K562 (cell line): ENCODE results near the gene ACVR2B. TPM values are rescaled to one million over a fixed set of nuclear protein-coding genes. Genes with fewer than 3 reads are reported as not detected.

ENCODE experiments used
- ATAC-seq: fragments of 200-7000 bp; cut with Tn5 transposase; 3 replicates; pipeline ENCODE4 v1.9.1; 2020; ENCODE audit warnings: moderate library complexity
- BruUV-seq: library from RNA; stranded (reverse); fragments of 400-500 nt; replicated peaks from 2 replicates; lab custom pipeline; 2021; lab: Mats Ljungman, UMichigan
- CTCF ChIA-PET: fragments of 300-600 bp; formaldehyde crosslinking; extraction: SDS; loops from one replicate; lab custom pipeline; 2021; ENCODE audit warnings: low intra/inter-chr PET ratio; lab: Yijun Ruan, JAX
- POLR2A ChIA-PET: fragments of 300-600, 350-650 bp; sonication (Branson Sonifier 250); formaldehyde crosslinking; extraction: SDS; loops from one replicate; lab custom pipeline; 2021; ENCODE audit warnings: antibody characterized with exemption, inconsistent platforms; lab: Yijun Ruan, JAX
- DNase-seq, 4 experiments: peaks; one replicate each; pipeline versions ENCODE4 v3.0.0 to v3.0.0-alpha.2; 2011 to 2018; ENCODE audit warnings: low spot score in 3 of 4, mixed read lengths in 3 of 4; ENCODE audit errors: extremely low read depth in 1 of 4
- FAIRE-seq: peaks from 2 replicates; lab custom pipeline; 2011; peaks lifted over from hg19 to GRCh38; lab: Jason Lieb, UNC
- H2AFZ ChIP-seq: 2 replicates; pipeline ENCODE4 v1.6.0; 2011; ENCODE audit warnings: low read depth, low read length, control low read depth, inconsistent platforms
- H3K27ac ChIP-seq: fragments of 200-600 bp; 3 replicates; pipeline ENCODE4 v1.8.0; 2011; ENCODE audit warnings: low read depth, mild to moderate bottlenecking, control low read depth, inconsistent platforms, low read length, moderate library complexity, mixed read lengths; ENCODE audit errors: extremely low read depth
- H3K27me3 ChIP-seq, 2 experiments: fragments of 300-600 bp in 1 of 2; 2 replicates in 1 of 2; 3 replicates in 1 of 2; pipeline versions ENCODE4 v1.6.0 to v1.8.0; 2011; ENCODE audit warnings: inconsistent platforms in 2 of 2, low read length in 2 of 2, mild to moderate bottlenecking in 1 of 2, mixed read lengths in 1 of 2, moderate library complexity in 1 of 2; ENCODE audit not compliant: control insufficient read depth in 2 of 2, insufficient read depth in 2 of 2
- H3K36me3 ChIP-seq: fragments of 300-600 bp; 3 replicates; pipeline ENCODE4 v1.8.0; 2011; ENCODE audit warnings: mild to moderate bottlenecking, low read length, inconsistent platforms; ENCODE audit not compliant: control insufficient read depth, insufficient read depth
- H3K4me1 ChIP-seq, 2 experiments: fragments of 200-600 bp in 1 of 2; replicated peaks in 1 of 2; 2 replicates in 1 of 2; 3 replicates in 1 of 2; pipeline versions ENCODE4 v1.5.1 to v1.8.0; 2011; ENCODE audit warnings: inconsistent platforms in 2 of 2, low read length in 2 of 2, mild to moderate bottlenecking in 1 of 2, mixed read lengths in 1 of 2, moderate library complexity in 1 of 2; ENCODE audit not compliant: control insufficient read depth in 2 of 2, insufficient read depth in 2 of 2
- H3K4me2 ChIP-seq: 2 replicates; pipeline ENCODE4 v1.6.1; 2011; ENCODE audit warnings: low read length, control low read depth, inconsistent platforms, mixed read lengths; ENCODE audit not compliant: insufficient read depth
- H3K4me3 ChIP-seq: fragments of 200-600 bp; sonication (generic), shearing (Covaris generic); 2 replicates; pipeline ENCODE4 v1.5.1; 2016; ENCODE audit warnings: control low read depth, inconsistent platforms
- H3K79me2 ChIP-seq: fragments of 200-600 bp; 3 replicates; pipeline ENCODE4 v1.8.0; 2011; ENCODE audit warnings: low read length, inconsistent platforms; ENCODE audit not compliant: control insufficient read depth, insufficient read depth
- H3K9ac ChIP-seq, 2 experiments: 2 replicates each; pipeline versions ENCODE4 v1.6.0 to v1.6.1; 2011; ENCODE audit warnings: low read depth in 2 of 2, low read length in 2 of 2, control low read depth in 1 of 2, inconsistent platforms in 1 of 2, mild to moderate bottlenecking in 1 of 2, mixed read lengths in 1 of 2; ENCODE audit not compliant: insufficient read depth in 1 of 2
- H3K9me1 ChIP-seq: one replicate; pipeline ENCODE4 v1.6.0; 2011; ENCODE audit warnings: inconsistent platforms, mild to moderate bottlenecking, low read length, moderate library complexity; ENCODE audit not compliant: control insufficient read depth, insufficient read depth
- H3K9me3 ChIP-seq: replicated peaks from 2 replicates; pipeline ENCODE4 v1.5.1; 2011; ENCODE audit warnings: low read depth, low read length, inconsistent platforms; ENCODE audit not compliant: control insufficient read depth, insufficient read depth
- H4K20me1 ChIP-seq: replicated peaks from 2 replicates; pipeline ENCODE4 v1.6.1; 2011; ENCODE audit warnings: low read length, inconsistent platforms, mixed read lengths; ENCODE audit not compliant: control insufficient read depth, insufficient read depth
- EP400 ChIP-seq: fragments of 450-650 bp; IDR thresholded peaks from 2 replicates; pipeline ENCODE4 v1.6.1; 2017; ENCODE audit warnings: antibody characterized with exemption, mild to moderate bottlenecking, moderate library complexity
- KLF13 ChIP-seq: fragments of 450-650 bp; IDR thresholded peaks from 2 replicates; pipeline ENCODE4 v1.6.1; 2016; ENCODE audit warnings: missing genetic modification characterization, low read depth, mild to moderate bottlenecking, missing compliant biosample characterization, moderate library complexity, borderline replicate concordance
- NR3C1 ChIP-seq: sonication (generic); formaldehyde crosslinking; IDR thresholded peaks from 2 replicates; pipeline ENCODE4 v1.8.1; 2022; ENCODE audit warnings: missing genetic modification reagents
- SRSF1 ChIP-seq: fragments of 200-400 bp; formaldehyde crosslinking; IDR thresholded peaks from 2 replicates; pipeline ENCODE4 v1.6.1; 2017; ENCODE audit warnings: mild to moderate bottlenecking, low read depth, low read length, moderate library complexity
- ZNF12 ChIP-seq: sonication (generic); formaldehyde crosslinking; IDR thresholded peaks from 2 replicates; pipeline ENCODE4 v1.4.0; 2020; ENCODE audit warnings: mild to moderate bottlenecking, missing genetic modification reagents
- WGBS: fragments of 100-300 bp; shearing (Covaris generic); methylation state at CpG from one replicate; pipeline ENCODE4 v1.1.6; 2016; ENCODE audit warnings: low coverage, mixed read lengths; ENCODE audit not compliant: insufficient coverage; ENCODE audit errors: missing lambda C conversion rate; 5-methylcytosine and 5-hydroxymethylcytosine counted together
- in situ Hi-C: fragments of 300-500 bp; cut with MboI; formaldehyde crosslinking; loops from 4 replicates; pipeline ENCODE4 v1.15.0; 2018; ENCODE audit warnings: inconsistent platforms, mixed read lengths
- intact Hi-C: fragments of 100-400 bp; cut with micrococcal nuclease; formaldehyde crosslinking; loops from 2 replicates; pipeline ENCODE4 v1.14.2; 2022
- polyA plus RNA-seq, 8 experiments: library from polyadenylated mRNA; depleted of rRNA in 4 of 8; stranded (reverse) in 5 of 8; unstranded in 3 of 8; fragments of >200 nt; fragmentation: Nextera tagmentation in 2 of 8; fragmentation: Illumina TruSeq in 1 of 8; extraction: Ambion mirVana in 2 of 8; extraction: Trizol in 1 of 8; gene quantifications; 2 replicates each; pipeline versions ENCODE4 v1.2.1 to v1.2.3, GENCODE V29; 2011 to 2014; ENCODE audit warnings: inconsistent platforms in 1 of 8, missing spikeins in 1 of 8
- total RNA-seq, 7 experiments: library from RNA; depleted of rRNA in 6 of 7; stranded (reverse); fragments of >200 nt in 6 of 7; fragmentation: Illumina TruSeq in 2 of 7; extraction: Trizol in 2 of 7; gene quantifications; 2 replicates each; pipeline versions ENCODE4 v1.2.1 to v1.2.3, GENCODE V29; 2011 to 2021; ENCODE audit warnings: low replicate concordance in 1 of 7

The ACVR2B gene
- total and polyA plus RNA-seq, 9 of the 15 experiments (the other 6 are each of a cell fraction or from before 2014, with no cell fraction given): 1.8 to 23.7 (median 7.1) TPM

- H3K27ac ChIP-seq: no peak overlapping the region
- no peak for DNase-seq
- no peaks in the 10 kb centered on the region for H3K9me1 ChIP-seq
- POLR2A ChIA-PET: no interaction called here
- CTCF ChIA-PET: no interaction called here
- TF ChIP-seq NR3C1 (CRISPR knock-in tag): no peak
- no peak for TF ChIP-seq EP400
- TF ChIP-seq KLF13 (tag): no peak
- TF ChIP-seq SRSF1: no peak
- TF ChIP-seq ZNF12 (CRISPR knock-in tag): no peak
- TF ChIP-seq, all 486 proteins: peak for 0
- Histone ChIP-seq H3K4me3 (no peak overlapping the region), H2AFZ (no peak overlapping the region), H3K9ac (no peak overlapping the region), H3K4me1 (peaks cover 0 to 6% of the 10 kb centered on the region in 2 experiments; a peak in 2 of 5 replicates), H4K20me1 (peaks cover 15% of the 10 kb centered on the region), H3K36me3 (peaks cover 26% of the 10 kb centered on the region; the same call in 2 of the 3 replicates), H3K9me3 (no peaks in the 10 kb centered on the region), H3K4me2 (no peak overlapping the region), H3K27me3 (no peaks in the 10 kb centered on the region), H3K79me2 (peaks cover 7% of the 10 kb centered on the region; the same call in 1 of the 3 replicates)
- ATAC-seq: no peak
- FAIRE-seq: no peak
- no TSS peak for BruUV-seq
- WGBS: 40% methylated on average over 4 of the region's 5 CpGs
- in situ Hi-C loops (loop anchor here (10.0 kb wide), 1 partner anchor 341 kb away; the partner anchor contains the start of genes ACAA1 and MYD88), intact Hi-C loops (no loop called here)
Observed at GRCh38 chr3:38476157-38476756, 22.6 kb downstream of the ACVR2B start.
